Astrocyte of the spinal cord (primary cell): Measurements from ENCODE around the gene ADCY1.

Source experiments
- DNase-seq: peaks from one replicate; pipeline ENCODE4 v3.0.0; 2011; ENCODE audit warnings: low read depth, low spot score
- H3K4me3 ChIP-seq: 2 replicates; pipeline ENCODE4 v1.5.1; 2011; ENCODE audit warnings: low read depth, mild to moderate bottlenecking, low read length, moderate library complexity
- in situ Hi-C: cut with HindIII; loops from 2 replicates; pipeline ENCODE4 v1.10.0; 2017; ENCODE audit warnings: low sequenced_read_pairs
- TF ChIP-seq, protein P1 (sequence below): IDR thresholded peaks from 2 replicates; pipeline ENCODE4 v1.5.1; 2012; ENCODE audit warnings: low read depth, mild to moderate bottlenecking, low read length, inconsistent platforms

ADCY1 gene

DNA sequence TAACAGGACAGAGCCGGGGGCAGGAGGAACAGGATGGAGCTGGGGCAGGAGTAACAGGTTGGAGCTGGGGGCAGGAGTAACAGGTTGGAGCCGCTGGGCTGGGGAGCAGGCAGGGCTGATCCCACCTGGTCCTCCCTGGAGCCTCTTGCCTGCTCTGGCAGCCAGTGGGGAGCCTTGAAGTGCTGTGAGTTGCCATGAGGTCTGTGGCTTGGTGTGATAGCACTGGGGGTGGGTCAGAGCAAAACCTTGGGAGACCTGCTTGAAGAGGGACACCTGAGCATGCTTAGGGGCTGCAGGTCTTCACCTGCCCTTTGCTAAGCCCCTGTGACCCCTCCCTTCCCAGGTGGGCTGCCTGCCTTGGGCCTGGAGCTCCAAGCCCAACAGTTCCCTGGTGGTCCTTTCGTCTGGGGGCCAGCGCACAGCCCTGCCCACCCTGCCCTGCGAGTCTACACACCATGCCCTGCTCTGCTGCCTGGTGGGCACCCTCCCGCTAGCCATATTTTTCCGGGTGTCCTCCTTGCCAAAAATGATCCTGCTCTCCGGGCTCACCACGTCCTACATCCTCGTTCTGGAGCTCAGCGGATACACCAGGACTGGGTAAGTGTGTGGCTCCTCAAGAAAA lies 111.6 kb downstream of the ADCY1 start:
- TF ChIP-seq, protein P1, sequence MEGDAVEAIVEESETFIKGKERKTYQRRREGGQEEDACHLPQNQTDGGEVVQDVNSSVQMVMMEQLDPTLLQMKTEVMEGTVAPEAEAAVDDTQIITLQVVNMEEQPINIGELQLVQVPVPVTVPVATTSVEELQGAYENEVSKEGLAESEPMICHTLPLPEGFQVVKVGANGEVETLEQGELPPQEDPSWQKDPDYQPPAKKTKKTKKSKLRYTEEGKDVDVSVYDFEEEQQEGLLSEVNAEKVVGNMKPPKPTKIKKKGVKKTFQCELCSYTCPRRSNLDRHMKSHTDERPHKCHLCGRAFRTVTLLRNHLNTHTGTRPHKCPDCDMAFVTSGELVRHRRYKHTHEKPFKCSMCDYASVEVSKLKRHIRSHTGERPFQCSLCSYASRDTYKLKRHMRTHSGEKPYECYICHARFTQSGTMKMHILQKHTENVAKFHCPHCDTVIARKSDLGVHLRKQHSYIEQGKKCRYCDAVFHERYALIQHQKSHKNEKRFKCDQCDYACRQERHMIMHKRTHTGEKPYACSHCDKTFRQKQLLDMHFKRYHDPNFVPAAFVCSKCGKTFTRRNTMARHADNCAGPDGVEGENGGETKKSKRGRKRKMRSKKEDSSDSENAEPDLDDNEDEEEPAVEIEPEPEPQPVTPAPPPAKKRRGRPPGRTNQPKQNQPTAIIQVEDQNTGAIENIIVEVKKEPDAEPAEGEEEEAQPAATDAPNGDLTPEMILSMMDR = no peak
- no peak overlapping the region for H3K4me3 ChIP-seq
- DNase-seq = no peak
- in situ Hi-C loops = no loop called here

DNA sequence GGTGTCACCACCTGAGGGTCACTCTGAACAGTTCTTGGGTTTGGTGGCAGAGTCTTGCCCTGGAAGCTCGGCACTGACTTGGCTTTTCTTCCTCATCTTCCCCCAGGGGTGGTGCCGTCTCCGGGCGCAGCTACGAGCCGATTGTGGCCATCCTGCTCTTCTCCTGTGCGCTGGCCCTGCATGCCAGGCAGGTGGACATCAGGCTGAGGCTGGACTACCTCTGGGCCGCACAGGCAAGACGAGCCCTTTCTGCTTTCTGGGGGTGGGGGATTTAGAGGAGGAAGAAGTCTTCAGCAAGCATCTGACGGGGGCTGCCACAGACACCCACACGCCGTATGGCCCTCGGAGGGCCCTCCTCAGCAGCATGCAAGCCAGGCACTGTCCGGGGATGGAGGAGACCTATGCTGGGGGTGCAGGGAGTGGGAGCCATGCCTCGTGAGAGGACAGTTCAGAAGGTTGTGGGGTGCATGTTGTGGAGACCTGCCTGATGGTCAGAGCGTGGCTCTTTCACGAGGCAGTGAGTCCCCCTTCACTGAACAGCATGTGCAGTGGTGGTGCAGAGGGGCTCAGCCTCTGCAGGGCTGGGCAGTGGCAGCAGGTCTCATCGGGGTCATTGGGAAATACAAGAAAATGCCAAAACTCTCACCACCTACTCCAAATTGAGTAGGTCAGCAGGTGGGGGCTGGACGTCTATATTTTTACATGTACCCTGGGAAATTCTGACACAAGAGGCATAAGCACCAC lies 112.4 kb downstream of the ADCY1 start:
- no peak for DNase-seq
- TF ChIP-seq, protein P1 = no peak
- no peak overlapping the region for H3K4me3 ChIP-seq
- in situ Hi-C loops = no loop called here

DNA sequence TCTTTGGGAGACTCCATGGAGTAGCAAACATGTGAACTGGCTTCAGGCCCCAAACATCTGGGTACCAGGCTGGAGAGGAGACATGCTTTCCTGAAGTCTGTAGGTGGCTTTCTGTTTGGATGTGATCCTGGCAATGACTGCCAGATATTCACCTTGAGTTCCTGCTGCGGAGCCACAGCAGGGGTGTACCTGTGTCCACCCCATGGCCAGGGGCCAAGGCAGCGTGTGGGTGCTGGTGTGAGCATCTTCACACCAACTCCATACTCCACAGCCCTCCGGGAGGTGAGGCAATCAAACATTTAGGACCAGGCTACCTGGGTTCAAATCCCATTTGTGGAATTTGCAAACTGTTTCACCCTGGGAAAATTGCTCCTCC lies 113.0 kb downstream of the ADCY1 start:
- in situ Hi-C loops = no loop called here
- TF ChIP-seq, protein P1 = no peak
- no peak overlapping the region for H3K4me3 ChIP-seq
- DNase-seq = no peak

DNA sequence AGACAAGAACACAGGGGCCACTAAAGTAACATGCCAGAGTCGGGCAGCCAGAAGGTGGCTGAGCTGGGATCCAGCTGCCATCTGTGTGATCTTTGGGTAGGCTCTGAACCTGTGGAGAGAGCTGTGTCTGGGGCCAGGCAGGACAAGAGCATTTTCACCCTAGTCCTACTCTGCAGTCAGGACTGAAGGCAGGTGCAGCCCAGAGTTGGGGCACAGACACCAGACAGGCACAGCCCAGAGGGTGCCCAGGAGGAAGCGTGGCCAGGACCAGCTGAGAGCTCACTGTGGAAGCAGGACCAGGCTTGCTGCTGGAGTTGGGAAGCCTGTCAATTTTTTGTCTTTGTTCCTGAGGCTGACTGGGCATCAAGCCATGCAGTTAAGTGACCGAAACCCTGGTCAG lies 113.6 kb downstream of the ADCY1 start:
- no peak overlapping the region for H3K4me3 ChIP-seq
- TF ChIP-seq, protein P1 = no peak
- in situ Hi-C loops = no loop called here
- DNase-seq = no peak

DNA sequence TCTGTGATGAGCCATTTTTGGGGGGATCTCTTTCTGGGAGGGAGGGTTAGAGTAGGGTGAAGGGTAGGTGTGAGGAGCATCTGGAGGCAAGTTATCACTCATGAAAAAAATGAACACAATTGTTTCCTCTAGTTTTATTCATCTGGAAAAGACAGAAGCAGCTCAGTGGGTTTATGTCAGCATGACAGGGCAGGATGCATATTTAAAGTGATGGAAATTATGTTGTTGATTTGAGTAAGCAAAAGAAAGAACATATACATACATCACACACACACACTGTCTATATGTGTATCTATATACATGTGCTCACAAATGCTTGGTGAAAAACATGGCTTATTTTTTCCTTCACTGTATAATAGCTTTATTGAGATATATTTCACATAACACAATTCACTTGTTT lies 114.2 kb downstream of the ADCY1 start:
- in situ Hi-C loops = no loop called here
- no peak overlapping the region for H3K4me3 ChIP-seq
- TF ChIP-seq, protein P1 = no peak
- DNase-seq = no peak

DNA sequence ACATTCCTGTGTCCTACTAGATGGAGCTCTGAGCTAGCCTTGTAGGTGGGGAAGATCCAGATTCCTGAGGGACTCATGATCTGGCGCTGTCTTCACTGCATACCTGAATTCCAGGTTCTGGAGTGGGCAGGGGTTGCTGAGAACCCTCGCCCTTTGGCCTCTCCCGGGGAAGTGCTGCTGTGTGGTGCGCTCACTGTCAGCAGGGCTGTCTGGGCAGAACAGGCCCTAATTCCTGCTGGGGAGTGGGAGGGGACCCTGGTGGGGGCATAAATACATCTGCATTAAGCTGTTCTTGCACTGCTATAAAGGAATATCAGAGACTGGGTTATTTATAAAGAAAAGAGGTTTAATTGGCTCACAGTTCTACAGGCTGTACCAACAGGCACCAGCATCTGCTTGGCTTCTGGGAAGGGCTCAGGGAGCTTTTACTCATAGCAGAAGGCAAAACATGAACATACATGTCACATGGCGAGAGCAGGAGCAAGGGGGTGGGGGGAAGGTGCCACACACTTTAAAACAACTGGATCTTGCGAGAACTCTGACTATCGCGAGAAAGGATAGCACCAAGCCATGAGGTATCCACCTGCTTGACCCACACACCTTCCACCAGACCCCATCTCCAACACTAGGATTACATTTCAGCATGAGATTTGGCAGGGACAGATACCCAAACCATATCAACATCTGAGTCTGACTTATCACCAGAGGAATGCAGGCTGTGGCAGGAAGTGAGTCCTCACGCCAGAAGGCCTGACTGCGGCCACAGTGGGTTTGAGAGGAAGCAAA lies 115.0 kb downstream of the ADCY1 start:
- peak; percentile 75 for DNase-seq
- TF ChIP-seq, protein P1 = no peak
- H3K4me3 ChIP-seq = no peak overlapping the region
- in situ Hi-C loops = no loop called here
